Hematopoietic multipotent progenitor cell (in vitro differentiated cells): ENCODE data around the gene B4GALT7. TPM values are rescaled to one million over a fixed set of nuclear protein-coding genes. Genes with fewer than 3 reads are reported as not detected.
A peak's percentile ranks its signal among the peaks of the same experiment; 100 is the strongest.

Source experiments
- DNase-seq, 3 donors: peaks; one replicate each; pipeline ENCODE4 v3.0.0-alpha.2; 2011 to 2015; ENCODE audit warnings: low read depth in 2 of 3, low spot score in 2 of 3
- total RNA-seq: library from RNA; depleted of rRNA; stranded (reverse); fragments of >200 nt; gene quantifications from one replicate; pipeline ENCODE4 v1.2.3, GENCODE V29; 2012

Gene B4GALT7
- total RNA-seq, 1 donor, result 38.0 TPM

GRCh38 chr5:177592905-177593304, 7.0 kb upstream of the B4GALT7 start:
- no peak for DNase-seq

GRCh38 chr5:177593511-177593910, 6.4 kb upstream of the B4GALT7 start:
- no peak for DNase-seq

- no peak for DNase-seq
Observed at GRCh38 chr5:177594071-177594470, 5.9 kb upstream of the B4GALT7 start.

- DNase-seq, result no peak
Observed at GRCh38 chr5:177595026-177595585, 4.8 kb upstream of the B4GALT7 start.

GRCh38 chr5:177595991-177596774, 3.7 kb upstream of the B4GALT7 start:
- no peak for DNase-seq

GRCh38 chr5:177596775-177597238, 3.1 kb upstream of the B4GALT7 start:
- DNase-seq, result no peak

- DNase-seq, result no peak
Observed at GRCh38 chr5:177598477-177598876, 1.5 kb upstream of the B4GALT7 start.

GRCh38 chr5:177600508-177601018, 631 bp downstream of the B4GALT7 start:
- DNase-seq, result peak in 1 of 3 donors; percentile 15

- no peak for DNase-seq
Observed at GRCh38 chr5:177601126-177601525, 1.2 kb downstream of the B4GALT7 start.

- no peak for DNase-seq
Observed at GRCh38 chr5:177601577-177602457, 1.9 kb downstream of the B4GALT7 start.

GRCh38 chr5:177602458-177602830, 2.5 kb downstream of the B4GALT7 start:
- no peak for DNase-seq

GRCh38 chr5:177603631-177604030, 3.7 kb downstream of the B4GALT7 start:
- DNase-seq, result no peak

- no peak for DNase-seq
Observed at GRCh38 chr5:177604116-177604521, 4.2 kb downstream of the B4GALT7 start.

GRCh38 chr5:177604656-177605055, 4.7 kb downstream of the B4GALT7 start:
- no peak for DNase-seq

- no peak for DNase-seq
Observed at GRCh38 chr5:177605078-177605477, 5.1 kb downstream of the B4GALT7 start.

- DNase-seq, result no peak
Observed at GRCh38 chr5:177605667-177606066, 5.7 kb downstream of the B4GALT7 start.

- DNase-seq, result no peak
Observed at GRCh38 chr5:177606071-177607051, 6.4 kb downstream of the B4GALT7 start.

- DNase-seq, result no peak
Observed at GRCh38 chr5:177607115-177607451, 7.2 kb downstream of the B4GALT7 start.

- peak in 2 of 3 donors; percentile 68 to 77 for DNase-seq
Observed at GRCh38 chr5:177607452-177608192, 7.7 kb downstream of the B4GALT7 start.
